BE2C (cell line): Measurements from ENCODE around the gene FTCDNL1.

Experiments
- DNase-seq: peaks from one replicate; pipeline ENCODE4 v3.0.0-alpha.2; 2020
- H3K27me3 ChIP-seq: fragments of 250-450 bp; sonication (Bioruptor Pico); 2 replicates; pipeline ENCODE4 v1.5.1; 2020; ENCODE audit warnings: mild to moderate bottlenecking
- H3K36me3 ChIP-seq: fragments of 250-450 bp; sonication (Bioruptor Pico); 2 replicates; pipeline ENCODE4 v1.5.1; 2020; ENCODE audit warnings: mild to moderate bottlenecking
- H3K4me1 ChIP-seq: fragments of 250-450 bp; sonication (Bioruptor Pico); 2 replicates; pipeline ENCODE4 v1.5.1; 2020
- H3K4me3 ChIP-seq: 2 replicates; pipeline ENCODE4 v1.5.1; 2011; ENCODE audit warnings: low read depth, low read length
- H3K9me3 ChIP-seq: fragments of 250-450 bp; sonication (Bioruptor Pico); 2 replicates; pipeline ENCODE4 v1.5.1; 2020
- CTCF ChIP-seq: IDR thresholded peaks from 2 replicates; pipeline ENCODE4 v1.5.1; 2012; ENCODE audit warnings: mild to moderate bottlenecking, low read depth, low read length

FTCDNL1 gene

GRCh38 chr2:199818754-199819153 lies 32.2 kb downstream of the FTCDNL1 start:
- no peak overlapping the region for H3K4me3 ChIP-seq
- no peaks in the 10 kb centered on the region for H3K9me3 ChIP-seq

GRCh38 chr2:199818026-199818425 lies 33.0 kb downstream of the FTCDNL1 start:
- no peak overlapping the region for H3K4me3 ChIP-seq
- H3K9me3 ChIP-seq = no peaks in the 10 kb centered on the region
- no peak for DNase-seq
- H3K36me3 ChIP-seq = no peaks in the 10 kb centered on the region
- TF ChIP-seq CTCF = no peak
- no peaks in the 10 kb centered on the region for H3K4me1 ChIP-seq
- H3K27me3 ChIP-seq = peaks cover 9% of the 10 kb centered on the region

More at GRCh38 chr2:199818754-199819153, 32.2 kb downstream of the FTCDNL1 start:
- DNase-seq = no peak
- H3K27me3 ChIP-seq = peaks cover 6% of the 10 kb centered on the region; the same call in 1 of the 2 replicates
- H3K36me3 ChIP-seq = no peaks in the 10 kb centered on the region
- no peaks in the 10 kb centered on the region for H3K4me1 ChIP-seq
- TF ChIP-seq CTCF = no peak

GRCh38 chr2:199814817-199815211 lies 36.2 kb downstream of the FTCDNL1 start:
- Histone ChIP-seq H3K36me3 (no peaks in the 10 kb centered on the region), H3K27me3 (peaks cover 16% of the 10 kb centered on the region), H3K9me3 (no peaks in the 10 kb centered on the region), H3K4me1 (no peaks in the 10 kb centered on the region), H3K4me3 (no peak overlapping the region)
- DNase-seq = no peak
- TF ChIP-seq CTCF = no peak

GRCh38 chr2:199814101-199814816 lies 36.7 kb downstream of the FTCDNL1 start:
- no peak for DNase-seq
- Histone ChIP-seq H3K36me3 (no peaks in the 10 kb centered on the region), H3K9me3 (no peaks in the 10 kb centered on the region), H3K4me1 (no peaks in the 10 kb centered on the region), H3K4me3 (no peak overlapping the region), H3K27me3 (peaks cover 16% of the 10 kb centered on the region)
- TF ChIP-seq CTCF = no peak

GRCh38 chr2:199812493-199812892 lies 38.5 kb downstream of the FTCDNL1 start:
- Histone ChIP-seq H3K36me3 (no peaks in the 10 kb centered on the region), H3K4me3 (no peak overlapping the region), H3K27me3 (peaks cover 13% of the 10 kb centered on the region), H3K4me1 (no peaks in the 10 kb centered on the region), H3K9me3 (no peaks in the 10 kb centered on the region; the same call in 1 of the 2 replicates)
- TF ChIP-seq CTCF = no peak
- no peak for DNase-seq

- Histone ChIP-seq H3K4me1 (no peaks in the 10 kb centered on the region), H3K27me3 (peaks cover 17% of the 10 kb centered on the region), H3K4me3 (no peak overlapping the region), H3K9me3 (no peaks in the 10 kb centered on the region; the same call in 1 of the 2 replicates), H3K36me3 (no peaks in the 10 kb centered on the region)
- no peak for TF ChIP-seq CTCF
- DNase-seq = no peak
These were observed 39.6 kb downstream of the FTCDNL1 start for GRCh38 chr2:199811346-199811745.
